Measurements from ENCODE around the gene MAP4K3.
"Not testable (repeated sequence)": the region's sequence is repeated elsewhere in the genome, so short reads cannot be mapped to it uniquely, and the experiment has no call there.

Gene MAP4K3

GRCh38 chr2:39378968-39379367, 58.1 kb downstream of the MAP4K3 start:
- Histone ChIP-seq H3K27me3 (ENCODE audit: control insufficient read depth in 1 of 2, insufficient read depth in 2 of 2, low read length in 2 of 2) (no peaks in the 10 kb centered on the region), H3K9me3 (ENCODE audit: control insufficient read depth in 1 of 2, low read length in 2 of 2) (no peaks in the 10 kb centered on the region), H3K36me3 (ENCODE audit: control insufficient read depth in 1 of 2, insufficient read depth in 2 of 2, low read length in 2 of 2) (peaks cover 0 to 5% of the 10 kb centered on the region in 2 donors), H3K4me1 (ENCODE audit: control insufficient read depth in 1 of 2, insufficient read depth in 2 of 2, low read length in 2 of 2) (peaks cover 0 to 28% of the 10 kb centered on the region in 2 donors), H3K9ac (ENCODE audit: low read depth in 1 of 2, low read length in 2 of 2) (no peak overlapping the region), H3K4me3 (ENCODE audit: low read depth in 1 of 2, low read length in 2 of 2) (no peak overlapping the region), H3K27ac (ENCODE audit: low read depth, low read length) (no peak overlapping the region)

GRCh38 chr2:39377226-39377939, 59.7 kb downstream of the MAP4K3 start:
- Histone ChIP-seq H3K27ac (ENCODE audit: low read depth, low read length) (no peak overlapping the region), H3K27me3 (ENCODE audit: control insufficient read depth in 1 of 2, insufficient read depth in 2 of 2, low read length in 2 of 2) (no peaks in the 10 kb centered on the region), H3K36me3 (ENCODE audit: control insufficient read depth in 1 of 2, insufficient read depth in 2 of 2, low read length in 2 of 2) (peaks cover 0 to 5% of the 10 kb centered on the region in 2 donors), H3K9ac (ENCODE audit: low read depth in 1 of 2, low read length in 2 of 2) (no peak overlapping the region), H3K9me3 (ENCODE audit: control insufficient read depth in 1 of 2, low read length in 2 of 2) (no peaks in the 10 kb centered on the region), H3K4me1 (ENCODE audit: control insufficient read depth in 1 of 2, insufficient read depth in 2 of 2, low read length in 2 of 2) (peaks cover 0 to 28% of the 10 kb centered on the region in 2 donors), H3K4me3 (ENCODE audit: low read depth in 1 of 2, low read length in 2 of 2) (no peak overlapping the region)

GRCh38 chr2:39375917-39376316, 61.2 kb downstream of the MAP4K3 start:
- H3K4me3 ChIP-seq (ENCODE audit: low read depth in 1 of 2, low read length in 2 of 2) = no peak overlapping the region
- H3K9ac ChIP-seq (ENCODE audit: low read depth in 1 of 2, low read length in 2 of 2) = no peak overlapping the region
- peaks cover 0 to 5% of the 10 kb centered on the region in 2 donors for H3K36me3 ChIP-seq (ENCODE audit: control insufficient read depth in 1 of 2, insufficient read depth in 2 of 2, low read length in 2 of 2)
- H3K9me3 ChIP-seq (ENCODE audit: control insufficient read depth in 1 of 2, low read length in 2 of 2) = no peaks in the 10 kb centered on the region
- no peak overlapping the region for H3K27ac ChIP-seq (ENCODE audit: low read depth, low read length)
- peaks cover 0 to 14% of the 10 kb centered on the region in 2 donors for H3K4me1 ChIP-seq (ENCODE audit: control insufficient read depth in 1 of 2, insufficient read depth in 2 of 2, low read length in 2 of 2)
- H3K27me3 ChIP-seq (ENCODE audit: control insufficient read depth in 1 of 2, insufficient read depth in 2 of 2, low read length in 2 of 2) = no peaks in the 10 kb centered on the region

- no peak overlapping the region for H3K4me3 ChIP-seq (ENCODE audit: low read depth in 1 of 2, low read length in 2 of 2)
- no peak overlapping the region for H3K9ac ChIP-seq (ENCODE audit: low read depth in 1 of 2, low read length in 2 of 2)
- H3K9me3 ChIP-seq (ENCODE audit: control insufficient read depth in 1 of 2, low read length in 2 of 2) = no peaks in the 10 kb centered on the region
- no peaks in the 10 kb centered on the region for H3K27me3 ChIP-seq (ENCODE audit: control insufficient read depth in 1 of 2, insufficient read depth in 2 of 2, low read length in 2 of 2)
- peaks cover 0 to 4% of the 10 kb centered on the region in 2 donors for H3K4me1 ChIP-seq (ENCODE audit: control insufficient read depth in 1 of 2, insufficient read depth in 2 of 2, low read length in 2 of 2)
- H3K27ac ChIP-seq (ENCODE audit: low read depth, low read length) = no peak overlapping the region
- H3K36me3 ChIP-seq (ENCODE audit: control insufficient read depth in 1 of 2, insufficient read depth in 2 of 2, low read length in 2 of 2) = peaks cover 0 to 5% of the 10 kb centered on the region in 2 donors
Observed at GRCh38 chr2:39373181-39373802, 63.8 kb downstream of the MAP4K3 start.

- H3K4me3 ChIP-seq (ENCODE audit: low read depth in 1 of 2, low read length in 2 of 2) = no peak overlapping the region
- H3K4me1 ChIP-seq (ENCODE audit: control insufficient read depth in 1 of 2, insufficient read depth in 2 of 2, low read length in 2 of 2) = peaks cover 0 to 4% of the 10 kb centered on the region in 2 donors
- H3K36me3 ChIP-seq (ENCODE audit: control insufficient read depth in 1 of 2, insufficient read depth in 2 of 2, low read length in 2 of 2) = no peaks in the 10 kb centered on the region
- no peak overlapping the region for H3K9ac ChIP-seq (ENCODE audit: low read depth in 1 of 2, low read length in 2 of 2)
- H3K27ac ChIP-seq (ENCODE audit: low read depth, low read length) = no peak overlapping the region
- no peaks in the 10 kb centered on the region for H3K9me3 ChIP-seq (ENCODE audit: control insufficient read depth in 1 of 2, low read length in 2 of 2)
- no peaks in the 10 kb centered on the region for H3K27me3 ChIP-seq (ENCODE audit: control insufficient read depth in 1 of 2, insufficient read depth in 2 of 2, low read length in 2 of 2)
Observed at GRCh38 chr2:39370101-39370500, 67.0 kb downstream of the MAP4K3 start.

- no peaks in the 10 kb centered on the region for H3K27me3 ChIP-seq (ENCODE audit: control insufficient read depth in 1 of 2, insufficient read depth in 2 of 2, low read length in 2 of 2)
- H3K4me1 ChIP-seq (ENCODE audit: control insufficient read depth in 1 of 2, insufficient read depth in 2 of 2, low read length in 2 of 2) = peaks cover 0 to 4% of the 10 kb centered on the region in 2 donors
- H3K4me3 ChIP-seq (ENCODE audit: low read depth in 1 of 2, low read length in 2 of 2) = no peak overlapping the region
- no peak overlapping the region for H3K9ac ChIP-seq (ENCODE audit: low read depth in 1 of 2, low read length in 2 of 2)
- no peaks in the 10 kb centered on the region for H3K9me3 ChIP-seq (ENCODE audit: control insufficient read depth in 1 of 2, low read length in 2 of 2)
- no peak overlapping the region for H3K27ac ChIP-seq (ENCODE audit: low read depth, low read length)
- H3K36me3 ChIP-seq (ENCODE audit: control insufficient read depth in 1 of 2, insufficient read depth in 2 of 2, low read length in 2 of 2) = no peaks in the 10 kb centered on the region
Observed at GRCh38 chr2:39368846-39369245, 68.2 kb downstream of the MAP4K3 start.

- H3K27me3 ChIP-seq (ENCODE audit: control insufficient read depth in 1 of 2, insufficient read depth in 2 of 2, low read length in 2 of 2) = no peaks in the 10 kb centered on the region
- no peak overlapping the region for H3K9ac ChIP-seq (ENCODE audit: low read depth in 1 of 2, low read length in 2 of 2)
- H3K4me1 ChIP-seq (ENCODE audit: control insufficient read depth in 1 of 2, insufficient read depth in 2 of 2, low read length in 2 of 2) = peaks cover 0 to 4% of the 10 kb centered on the region in 2 donors
- H3K9me3 ChIP-seq (ENCODE audit: control insufficient read depth in 1 of 2, low read length in 2 of 2) = no peaks in the 10 kb centered on the region
- no peak overlapping the region for H3K4me3 ChIP-seq (ENCODE audit: low read depth in 1 of 2, low read length in 2 of 2)
- H3K27ac ChIP-seq (ENCODE audit: low read depth, low read length) = no peak overlapping the region
- H3K36me3 ChIP-seq (ENCODE audit: control insufficient read depth in 1 of 2, insufficient read depth in 2 of 2, low read length in 2 of 2) = no peaks in the 10 kb centered on the region
Observed at GRCh38 chr2:39368376-39368775, 68.7 kb downstream of the MAP4K3 start.

GRCh38 chr2:39362595-39362994, 74.5 kb downstream of the MAP4K3 start:
- Histone ChIP-seq H3K4me3 (ENCODE audit: low read depth in 1 of 2, low read length in 2 of 2) (no peak overlapping the region), H3K27me3 (ENCODE audit: control insufficient read depth in 1 of 2, insufficient read depth in 2 of 2, low read length in 2 of 2) (no peaks in the 10 kb centered on the region), H3K4me1 (ENCODE audit: control insufficient read depth in 1 of 2, insufficient read depth in 2 of 2, low read length in 2 of 2) (no peaks in the 10 kb centered on the region), H3K9ac (ENCODE audit: low read depth in 1 of 2, low read length in 2 of 2) (no peak overlapping the region), H3K27ac (ENCODE audit: low read depth, low read length) (no peak overlapping the region), H3K36me3 (ENCODE audit: control insufficient read depth in 1 of 2, insufficient read depth in 2 of 2, low read length in 2 of 2) (peaks cover 0 to 9% of the 10 kb centered on the region in 2 donors), H3K9me3 (ENCODE audit: control insufficient read depth in 1 of 2, low read length in 2 of 2) (peaks cover 25 to 28% of the 10 kb centered on the region in 2 donors)

- H3K9me3 ChIP-seq (ENCODE audit: control insufficient read depth in 1 of 2, low read length in 2 of 2) = peaks cover 25 to 28% of the 10 kb centered on the region in 2 donors
- no peak overlapping the region for H3K9ac ChIP-seq (ENCODE audit: low read depth in 1 of 2, low read length in 2 of 2)
- no peak overlapping the region for H3K4me3 ChIP-seq (ENCODE audit: low read depth in 1 of 2, low read length in 2 of 2)
- peaks cover 0 to 11% of the 10 kb centered on the region in 2 donors for H3K36me3 ChIP-seq (ENCODE audit: control insufficient read depth in 1 of 2, insufficient read depth in 2 of 2, low read length in 2 of 2)
- H3K4me1 ChIP-seq (ENCODE audit: control insufficient read depth in 1 of 2, insufficient read depth in 2 of 2, low read length in 2 of 2) = no peaks in the 10 kb centered on the region
- no peaks in the 10 kb centered on the region for H3K27me3 ChIP-seq (ENCODE audit: control insufficient read depth in 1 of 2, insufficient read depth in 2 of 2, low read length in 2 of 2)
- no peak overlapping the region for H3K27ac ChIP-seq (ENCODE audit: low read depth, low read length)
Observed at GRCh38 chr2:39361511-39361910, 75.6 kb downstream of the MAP4K3 start.

GRCh38 chr2:39360342-39360741, 76.7 kb downstream of the MAP4K3 start:
- H3K9me3 ChIP-seq (ENCODE audit: control insufficient read depth in 1 of 2, low read length in 2 of 2) = peaks cover 25 to 28% of the 10 kb centered on the region in 2 donors
- not testable (repeated sequence) for H3K4me3 ChIP-seq (ENCODE audit: low read depth in 1 of 2, low read length in 2 of 2); H3K27ac ChIP-seq (ENCODE audit: low read depth, low read length); H3K4me1 ChIP-seq (ENCODE audit: control insufficient read depth in 1 of 2, insufficient read depth in 2 of 2, low read length in 2 of 2); H3K9ac ChIP-seq (ENCODE audit: low read depth in 1 of 2, low read length in 2 of 2); H3K27me3 ChIP-seq (ENCODE audit: control insufficient read depth in 1 of 2, insufficient read depth in 2 of 2, low read length in 2 of 2)
- peaks cover 0 to 11% of the 10 kb centered on the region in 2 donors for H3K36me3 ChIP-seq (ENCODE audit: control insufficient read depth in 1 of 2, insufficient read depth in 2 of 2, low read length in 2 of 2)
